Body of pancreas (tissue), 4 donors: ENCODE data around the gene MCCC1.

Experiments used
- POLR2A ChIP-seq, 3 donors: fragments of 450-650 bp; IDR thresholded peaks; one replicate each; pipeline ENCODE4 v1.6.1; 2016; ENCODE audit warnings: antibody characterized with exemption in 3 of 3, mild to moderate bottlenecking in 2 of 3
- TF ChIP-seq, protein P1 (sequence below), 7 experiments: fragments of 450-650 bp in 4 of 7; fragments of 200-600 bp in 3 of 7; sonication (generic) in 3 of 7; IDR thresholded peaks; one replicate each; pipeline ENCODE4 v1.5.1; 2016 to 2019; ENCODE audit warnings: antibody characterized with exemption in 7 of 7

DNA sequence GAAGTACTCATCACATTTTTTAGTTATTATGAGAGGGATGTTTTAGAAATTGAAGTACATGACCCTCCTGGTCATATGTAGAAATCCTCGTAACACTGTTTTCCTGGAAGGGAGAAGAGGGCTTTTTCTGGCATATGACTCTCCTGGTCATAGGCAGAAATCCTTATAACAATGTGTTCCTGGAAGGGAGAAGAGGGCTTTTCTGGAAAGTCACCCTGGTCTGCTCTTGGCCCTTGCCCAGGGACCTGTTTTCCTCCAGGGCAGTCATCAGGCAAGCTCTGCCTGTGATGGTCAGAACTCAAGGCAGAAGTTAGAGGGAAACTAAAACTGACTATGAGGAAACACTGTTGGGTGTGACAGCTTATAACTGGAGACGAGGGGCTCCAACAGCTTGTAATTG lies 35.5 kb upstream of the MCCC1 start:
- no peak for TF ChIP-seq POLR2A (IDR thresholded peaks at IDR 0.05)
- TF ChIP-seq, protein P1, sequence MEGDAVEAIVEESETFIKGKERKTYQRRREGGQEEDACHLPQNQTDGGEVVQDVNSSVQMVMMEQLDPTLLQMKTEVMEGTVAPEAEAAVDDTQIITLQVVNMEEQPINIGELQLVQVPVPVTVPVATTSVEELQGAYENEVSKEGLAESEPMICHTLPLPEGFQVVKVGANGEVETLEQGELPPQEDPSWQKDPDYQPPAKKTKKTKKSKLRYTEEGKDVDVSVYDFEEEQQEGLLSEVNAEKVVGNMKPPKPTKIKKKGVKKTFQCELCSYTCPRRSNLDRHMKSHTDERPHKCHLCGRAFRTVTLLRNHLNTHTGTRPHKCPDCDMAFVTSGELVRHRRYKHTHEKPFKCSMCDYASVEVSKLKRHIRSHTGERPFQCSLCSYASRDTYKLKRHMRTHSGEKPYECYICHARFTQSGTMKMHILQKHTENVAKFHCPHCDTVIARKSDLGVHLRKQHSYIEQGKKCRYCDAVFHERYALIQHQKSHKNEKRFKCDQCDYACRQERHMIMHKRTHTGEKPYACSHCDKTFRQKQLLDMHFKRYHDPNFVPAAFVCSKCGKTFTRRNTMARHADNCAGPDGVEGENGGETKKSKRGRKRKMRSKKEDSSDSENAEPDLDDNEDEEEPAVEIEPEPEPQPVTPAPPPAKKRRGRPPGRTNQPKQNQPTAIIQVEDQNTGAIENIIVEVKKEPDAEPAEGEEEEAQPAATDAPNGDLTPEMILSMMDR (IDR thresholded peaks at IDR 0.05) = no peak
